ENCODE measurements around the gene STK32C.

DNA sequence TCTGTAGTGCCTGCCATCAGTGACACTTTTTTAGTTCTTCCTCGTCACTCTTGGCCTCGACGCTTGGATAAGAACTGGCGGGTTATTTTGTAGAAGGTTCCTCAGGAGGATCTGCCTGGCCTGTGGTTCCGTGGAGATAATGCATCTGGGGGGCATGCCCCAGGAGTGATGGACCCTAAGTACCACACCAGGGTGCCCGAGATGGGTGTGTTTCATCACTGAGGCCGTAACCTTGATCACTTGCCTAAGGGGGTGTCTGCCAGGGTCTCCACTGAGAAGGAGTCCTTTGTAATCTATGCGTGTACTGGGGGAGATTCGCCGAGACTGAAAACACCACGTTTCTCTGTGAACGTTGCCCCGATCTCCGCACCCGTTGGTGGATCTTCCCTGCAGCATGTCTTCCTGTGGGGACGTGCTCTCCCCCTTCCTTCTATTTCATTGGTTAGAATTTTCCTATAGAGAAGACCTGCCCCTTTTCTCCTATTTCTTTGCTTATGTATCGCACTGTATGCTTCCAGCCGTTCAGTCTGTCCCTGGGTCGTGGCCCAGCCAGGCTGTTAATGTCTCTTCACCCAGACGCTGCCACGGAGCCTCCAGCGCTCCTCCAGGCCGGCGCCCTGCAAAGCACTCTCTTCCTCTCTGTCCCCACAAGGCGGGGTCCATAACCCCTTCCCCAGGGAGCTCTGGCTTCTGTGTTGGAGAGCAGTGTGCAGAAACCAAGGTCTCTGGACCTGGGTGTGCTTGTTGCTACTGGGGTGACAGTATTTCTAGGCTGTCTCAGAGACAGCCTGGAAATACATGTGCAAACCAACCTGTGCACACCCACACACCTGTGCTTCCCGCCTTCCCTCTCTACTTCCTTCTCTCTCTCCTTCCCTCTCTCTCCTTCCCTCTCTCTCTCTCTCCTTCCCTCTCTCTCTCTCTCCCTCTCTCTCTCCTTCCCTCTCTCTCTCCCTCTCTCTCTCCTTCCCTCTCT is 135.4 kb downstream of the STK32C start:
- TF ChIP-seq MAFK (IDR thresholded peaks at IDR 0.05; ENCODE audit: partially characterized antibody) (no peak), POLR2A (IDR thresholded peaks at IDR 0.05; ENCODE audit: low read length) (no peak), RFX5 (IDR thresholded peaks at IDR 0.05) (no peak), ZFP36 (IDR thresholded peaks at IDR 0.05; ENCODE audit: borderline replicate concordance, partially characterized antibody) (no peak), MAZ (IDR thresholded peaks at IDR 0.05; ENCODE audit: borderline replicate concordance, low read depth, low read length) (no peak), CEBPB (IDR thresholded peaks at IDR 0.05) (no peak), CBX8 (IDR thresholded peaks at IDR 0.05) (no peak), JUN (IDR thresholded peaks at IDR 0.05) (no peak), HDAC2 (IDR thresholded peaks at IDR 0.05) (no peak)
- TF ChIP-seq, protein P1, sequence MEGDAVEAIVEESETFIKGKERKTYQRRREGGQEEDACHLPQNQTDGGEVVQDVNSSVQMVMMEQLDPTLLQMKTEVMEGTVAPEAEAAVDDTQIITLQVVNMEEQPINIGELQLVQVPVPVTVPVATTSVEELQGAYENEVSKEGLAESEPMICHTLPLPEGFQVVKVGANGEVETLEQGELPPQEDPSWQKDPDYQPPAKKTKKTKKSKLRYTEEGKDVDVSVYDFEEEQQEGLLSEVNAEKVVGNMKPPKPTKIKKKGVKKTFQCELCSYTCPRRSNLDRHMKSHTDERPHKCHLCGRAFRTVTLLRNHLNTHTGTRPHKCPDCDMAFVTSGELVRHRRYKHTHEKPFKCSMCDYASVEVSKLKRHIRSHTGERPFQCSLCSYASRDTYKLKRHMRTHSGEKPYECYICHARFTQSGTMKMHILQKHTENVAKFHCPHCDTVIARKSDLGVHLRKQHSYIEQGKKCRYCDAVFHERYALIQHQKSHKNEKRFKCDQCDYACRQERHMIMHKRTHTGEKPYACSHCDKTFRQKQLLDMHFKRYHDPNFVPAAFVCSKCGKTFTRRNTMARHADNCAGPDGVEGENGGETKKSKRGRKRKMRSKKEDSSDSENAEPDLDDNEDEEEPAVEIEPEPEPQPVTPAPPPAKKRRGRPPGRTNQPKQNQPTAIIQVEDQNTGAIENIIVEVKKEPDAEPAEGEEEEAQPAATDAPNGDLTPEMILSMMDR (IDR thresholded peaks at IDR 0.05): no peak
- TF ChIP-seq, protein P2, sequence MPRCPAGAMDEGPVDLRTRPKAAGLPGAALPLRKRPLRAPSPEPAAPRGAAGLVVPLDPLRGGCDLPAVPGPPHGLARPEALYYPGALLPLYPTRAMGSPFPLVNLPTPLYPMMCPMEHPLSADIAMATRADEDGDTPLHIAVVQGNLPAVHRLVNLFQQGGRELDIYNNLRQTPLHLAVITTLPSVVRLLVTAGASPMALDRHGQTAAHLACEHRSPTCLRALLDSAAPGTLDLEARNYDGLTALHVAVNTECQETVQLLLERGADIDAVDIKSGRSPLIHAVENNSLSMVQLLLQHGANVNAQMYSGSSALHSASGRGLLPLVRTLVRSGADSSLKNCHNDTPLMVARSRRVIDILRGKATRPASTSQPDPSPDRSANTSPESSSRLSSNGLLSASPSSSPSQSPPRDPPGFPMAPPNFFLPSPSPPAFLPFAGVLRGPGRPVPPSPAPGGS (IDR thresholded peaks at IDR 0.05): no peak
- TF ChIP-seq, protein P3, sequence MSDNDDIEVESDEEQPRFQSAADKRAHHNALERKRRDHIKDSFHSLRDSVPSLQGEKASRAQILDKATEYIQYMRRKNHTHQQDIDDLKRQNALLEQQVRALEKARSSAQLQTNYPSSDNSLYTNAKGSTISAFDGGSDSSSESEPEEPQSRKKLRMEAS (IDR thresholded peaks at IDR 0.05): no peak
- TF ChIP-seq, protein P4, sequence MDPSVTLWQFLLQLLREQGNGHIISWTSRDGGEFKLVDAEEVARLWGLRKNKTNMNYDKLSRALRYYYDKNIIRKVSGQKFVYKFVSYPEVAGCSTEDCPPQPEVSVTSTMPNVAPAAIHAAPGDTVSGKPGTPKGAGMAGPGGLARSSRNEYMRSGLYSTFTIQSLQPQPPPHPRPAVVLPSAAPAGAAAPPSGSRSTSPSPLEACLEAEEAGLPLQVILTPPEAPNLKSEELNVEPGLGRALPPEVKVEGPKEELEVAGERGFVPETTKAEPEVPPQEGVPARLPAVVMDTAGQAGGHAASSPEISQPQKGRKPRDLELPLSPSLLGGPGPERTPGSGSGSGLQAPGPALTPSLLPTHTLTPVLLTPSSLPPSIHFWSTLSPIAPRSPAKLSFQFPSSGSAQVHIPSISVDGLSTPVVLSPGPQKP (IDR thresholded peaks at IDR 0.05; ENCODE audit: low read depth, low read length): no peak

Measured in A549 (cell line).